Kidney glomerular epithelial cell (primary cell): ENCODE data around the gene ETS2.
A peak's percentile ranks its signal among the peaks of the same experiment; 100 is the strongest.

ENCODE experiments used
- DNase-seq: peaks from one replicate; lab custom pipeline; 2025; lab: John Stamatoyannopoulos, UW

ETS2 gene

GRCh38 chr21:38861989-38862683, 56.4 kb downstream of the ETS2 start:
- DNase-seq = no peak

- no peak for DNase-seq
Measured at GRCh38 chr21:38863291-38863690, 57.6 kb downstream of the ETS2 start.

- no peak for DNase-seq
Measured at GRCh38 chr21:38863843-38864363, 58.2 kb downstream of the ETS2 start.

- no peak for DNase-seq
Measured at GRCh38 chr21:38864964-38865363, 59.2 kb downstream of the ETS2 start.

- DNase-seq = no peak
Measured at GRCh38 chr21:38869196-38869595, 63.5 kb downstream of the ETS2 start.

GRCh38 chr21:38869946-38870345, 64.2 kb downstream of the ETS2 start:
- peak; percentile 1 for DNase-seq
